Fibroblast of skin of left quadriceps (primary cell): ENCODE measurements around the gene RAB11B.
"Not testable (repeated sequence)": the region's sequence is repeated elsewhere in the genome, so short reads cannot be mapped to it uniquely, and the experiment has no call there.

Experiments
- DNase-seq, 2 experiments: peaks; one replicate each; pipeline ENCODE4 v3.0.0-alpha.2; 2013; ENCODE audit warnings: low read depth in 2 of 2

RAB11B gene

DNA sequence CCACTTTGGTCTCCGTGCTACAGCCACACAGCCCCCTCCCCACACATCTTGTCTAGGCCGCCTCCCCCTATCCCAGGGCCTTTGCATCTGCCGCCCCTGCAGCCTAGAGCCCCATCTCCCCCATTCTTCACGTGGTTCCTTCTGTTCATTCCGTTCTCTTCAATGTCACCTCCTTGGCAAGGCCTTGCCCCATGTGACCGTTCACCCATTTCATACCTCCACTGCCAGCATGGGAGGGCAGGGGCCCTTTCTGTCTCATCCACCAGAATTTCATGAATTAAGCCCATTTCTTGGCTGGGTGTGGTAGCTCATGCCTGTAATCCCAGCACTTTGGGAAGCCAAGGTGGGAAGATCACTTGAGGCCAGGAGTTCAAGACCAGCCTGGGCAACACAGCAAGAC lies 38.9 kb downstream of the RAB11B start:
- DNase-seq = no peak

DNA sequence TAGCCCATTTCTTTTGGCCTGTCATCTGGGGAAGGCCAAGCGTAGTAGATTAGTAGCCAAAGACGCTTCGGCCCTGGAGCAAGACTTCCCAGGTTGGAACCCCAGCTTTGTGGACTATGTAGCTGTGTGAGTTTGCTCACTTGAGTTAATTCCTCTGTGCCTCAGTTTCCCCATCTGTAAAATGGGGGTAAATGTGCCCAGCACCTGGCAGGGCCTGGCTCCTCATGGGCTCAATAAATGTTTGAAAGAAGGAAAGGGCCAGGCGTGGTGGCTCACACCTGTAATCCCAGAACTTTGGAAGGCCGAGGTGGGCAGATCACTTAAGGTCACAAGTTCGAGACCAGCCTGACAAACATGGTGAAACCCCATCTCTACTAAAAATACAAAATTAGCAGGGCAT lies 39.7 kb downstream of the RAB11B start:
- no peak for DNase-seq

DNA sequence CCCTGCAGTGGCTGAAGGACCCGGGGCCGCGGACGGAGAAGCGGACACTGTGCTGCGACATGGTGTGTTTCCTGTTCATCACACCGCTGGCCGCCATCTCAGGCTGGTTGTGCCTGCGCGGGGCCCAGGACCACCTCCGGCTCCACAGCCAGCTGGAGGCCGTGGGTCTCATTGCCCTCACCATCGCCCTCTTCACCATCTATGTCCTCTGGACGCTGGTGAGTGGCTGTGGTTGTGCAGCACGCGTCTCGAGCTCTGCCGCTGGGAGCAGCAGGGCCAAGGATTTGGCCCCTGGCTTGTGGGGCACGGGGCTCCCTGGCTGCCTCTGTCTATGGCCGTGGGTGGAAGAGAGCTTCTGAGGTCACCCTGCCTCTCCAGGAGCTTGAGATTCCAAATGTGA lies 40.5 kb downstream of the RAB11B start:
- no peak for DNase-seq

DNA sequence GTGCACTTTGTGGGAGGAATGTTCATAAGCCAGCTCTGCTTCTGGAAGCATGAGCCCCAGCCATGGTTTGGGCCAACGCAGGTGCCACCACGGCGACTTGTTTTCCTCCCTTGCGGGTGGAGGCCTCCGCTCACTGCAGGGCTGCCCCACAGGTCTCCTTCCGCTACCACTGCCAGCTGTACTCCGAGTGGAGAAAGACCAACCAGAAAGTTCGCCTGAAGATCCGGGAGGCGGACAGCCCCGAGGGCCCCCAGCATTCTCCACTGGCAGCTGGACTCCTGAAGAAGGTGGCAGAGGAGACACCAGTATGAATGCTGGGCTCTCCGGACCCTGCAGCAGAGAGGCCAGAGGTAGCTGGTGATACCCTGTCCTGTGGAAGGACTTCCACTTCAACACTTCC lies 48.1 kb downstream of the RAB11B start:
- no peak for DNase-seq

DNA sequence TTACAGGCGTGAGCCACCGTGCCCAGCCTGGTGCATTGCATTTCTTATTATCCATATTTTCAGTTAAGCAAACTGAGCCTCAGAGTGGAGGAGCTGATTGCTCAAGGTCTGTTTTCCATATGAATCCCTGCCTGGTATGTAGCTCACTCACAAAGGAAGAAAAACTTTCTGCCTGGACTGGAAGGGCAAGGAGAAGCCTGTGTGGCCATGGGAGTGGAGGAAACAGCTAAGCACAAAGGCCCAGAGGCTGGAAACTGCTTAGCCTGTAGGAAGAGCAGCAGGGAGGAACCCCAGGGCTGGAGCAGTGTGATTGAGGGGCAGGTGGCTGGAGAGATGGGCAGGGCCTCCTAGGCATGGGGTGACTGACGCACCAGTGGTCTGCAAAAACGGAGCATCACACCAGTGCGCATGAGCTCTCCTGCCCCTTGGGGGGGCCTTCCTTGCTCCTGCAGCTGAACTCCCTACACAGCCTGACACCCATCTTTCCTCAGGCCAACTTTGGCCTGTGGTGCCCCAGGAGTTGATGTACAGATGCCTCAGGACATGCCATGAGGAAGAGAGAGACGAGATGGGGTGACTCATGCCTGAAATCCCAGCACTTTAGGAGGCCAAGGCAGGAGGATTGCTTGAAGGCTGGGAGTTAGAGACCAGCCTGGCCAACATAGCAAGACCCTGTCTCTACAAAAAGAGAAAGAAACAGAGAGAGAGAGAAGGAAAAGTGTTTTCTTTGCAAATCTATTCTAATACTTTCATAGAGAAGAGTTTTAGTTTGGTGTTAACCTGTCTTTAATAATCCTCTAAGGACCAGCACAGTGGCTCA lies 51.8 kb downstream of the RAB11B start:
- DNase-seq = no peak

DNA sequence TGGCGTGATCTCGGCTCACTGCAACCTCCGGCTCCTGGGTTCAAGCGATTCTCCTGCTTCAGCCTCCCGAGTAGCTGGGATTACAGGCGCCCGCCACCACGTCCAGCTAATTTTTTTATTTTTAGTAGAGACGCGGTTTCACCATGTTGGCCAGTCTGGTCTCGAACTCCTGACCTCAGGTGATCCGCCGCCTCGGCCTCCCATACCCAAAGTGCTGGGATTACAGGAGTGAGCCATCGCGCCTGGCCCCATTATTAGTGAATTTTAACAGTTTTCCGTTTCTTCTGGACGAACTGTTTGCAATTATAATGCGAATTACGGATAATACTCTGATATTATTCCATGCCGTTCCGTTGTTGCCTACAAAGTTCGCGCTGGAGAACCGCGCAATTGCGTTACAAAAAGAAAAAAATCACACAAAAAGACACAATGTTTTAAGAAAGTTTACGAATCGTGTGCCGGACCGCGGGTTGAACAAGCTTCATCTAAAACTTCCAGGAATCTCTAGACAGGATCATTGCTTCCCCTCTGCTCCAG lies 54.0 kb downstream of the RAB11B start:
- not testable (repeated sequence) for DNase-seq

DNA sequence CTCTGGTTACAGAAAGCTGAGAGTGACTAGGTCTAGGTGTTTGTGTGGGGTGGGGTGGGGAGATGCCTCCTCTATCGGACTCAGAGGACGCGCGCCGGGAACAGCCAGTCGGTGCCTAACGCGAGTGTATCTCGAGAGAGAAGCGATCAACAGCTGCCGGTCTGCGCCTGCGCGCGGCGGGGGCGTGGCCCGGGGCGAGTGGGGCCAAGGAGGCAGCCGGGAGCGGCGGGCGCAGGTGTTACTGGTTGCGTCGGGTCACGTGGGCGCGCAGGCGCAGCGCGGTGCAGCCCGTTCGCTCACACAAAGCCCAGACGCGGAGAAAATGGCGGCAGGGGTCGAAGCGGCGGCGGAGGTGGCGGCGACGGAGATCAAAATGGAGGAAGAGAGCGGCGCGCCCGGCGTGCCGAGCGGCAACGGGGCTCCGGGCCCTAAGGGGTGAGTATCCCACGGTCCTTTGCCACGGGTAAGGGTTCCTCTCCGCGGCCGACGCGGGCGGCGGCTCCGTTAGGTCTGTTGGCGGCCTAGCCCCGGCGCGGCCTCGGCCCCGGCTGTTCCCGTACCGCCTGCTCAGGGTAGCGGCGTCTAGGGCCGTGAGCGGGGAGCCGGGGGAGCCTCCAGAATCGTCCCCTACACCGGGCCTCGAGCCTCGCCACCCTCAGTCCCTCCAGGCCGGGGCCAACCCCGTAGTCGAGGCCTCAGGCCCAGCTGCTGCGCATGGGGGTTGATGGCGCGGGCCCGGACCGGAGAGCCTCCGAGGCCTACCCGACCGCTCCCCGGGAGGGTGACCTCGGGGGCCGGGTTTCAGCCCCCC lies 54.7 kb downstream of the RAB11B start, which contains the start of gene HNRNPM:
TSS of gene HNRNPM (plus strand) at position 299 of the 811 bp plus-strand sequence. CDS start at position 323, 24 bp downstream.
- peak; percentile 94 to 95 for DNase-seq

DNA sequence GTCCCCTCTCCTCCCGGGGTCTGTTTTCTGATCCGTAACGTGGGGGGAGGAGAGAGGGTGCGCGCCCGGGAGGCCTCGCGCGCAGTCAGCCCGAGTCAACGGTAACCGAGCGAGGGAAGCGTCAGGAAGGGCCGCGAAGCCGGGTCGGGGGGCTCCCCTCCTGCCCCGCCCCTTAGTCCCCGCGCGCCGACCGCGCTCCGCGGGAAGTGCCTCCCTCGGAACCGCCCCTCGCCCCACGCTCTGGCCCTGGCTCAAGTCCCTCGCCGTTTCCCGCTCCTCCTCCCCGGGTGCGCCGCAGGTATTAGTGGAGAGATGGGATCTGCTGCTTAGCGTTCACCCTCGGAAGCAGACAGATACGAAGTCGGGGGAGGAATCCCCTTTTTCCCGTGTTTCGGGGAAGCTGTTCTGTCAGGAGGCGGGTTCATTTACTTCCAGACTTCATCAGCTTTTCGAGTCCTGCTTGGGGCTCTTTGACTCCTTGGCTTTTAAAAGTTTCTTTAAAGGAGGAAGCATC lies 55.4 kb downstream of the RAB11B start:
- no peak for DNase-seq

DNA sequence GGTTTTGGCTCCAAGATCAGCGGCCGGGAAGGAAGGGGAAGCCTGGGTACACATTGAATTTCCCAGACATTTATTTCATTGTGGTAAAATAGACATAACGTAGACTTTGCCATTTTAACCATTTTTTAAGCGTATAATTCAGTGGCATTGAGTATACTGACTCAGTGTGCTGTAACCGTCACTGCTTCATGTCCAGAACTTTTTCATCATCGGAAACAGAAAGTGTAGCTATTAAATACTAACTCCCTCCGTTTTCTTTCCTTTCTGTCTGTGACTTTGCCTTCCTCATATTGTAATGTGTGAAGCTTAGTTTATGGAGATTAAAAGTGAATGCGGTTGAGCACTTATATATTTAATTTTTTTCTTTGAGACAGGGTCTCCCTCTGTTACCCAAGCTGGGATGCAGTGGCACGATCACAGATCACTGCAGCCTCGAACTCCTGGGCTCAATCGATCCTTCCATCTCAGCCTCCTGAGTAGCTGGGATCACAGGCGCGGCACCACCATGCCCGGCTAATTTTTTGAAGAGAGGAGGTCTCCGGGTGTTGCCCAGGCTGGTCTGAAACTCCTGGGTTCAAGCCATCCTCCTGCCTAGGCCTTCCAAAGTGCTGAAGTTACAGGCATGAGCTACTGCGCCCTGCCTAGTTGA lies 56.0 kb downstream of the RAB11B start:
- no peak for DNase-seq

DNA sequence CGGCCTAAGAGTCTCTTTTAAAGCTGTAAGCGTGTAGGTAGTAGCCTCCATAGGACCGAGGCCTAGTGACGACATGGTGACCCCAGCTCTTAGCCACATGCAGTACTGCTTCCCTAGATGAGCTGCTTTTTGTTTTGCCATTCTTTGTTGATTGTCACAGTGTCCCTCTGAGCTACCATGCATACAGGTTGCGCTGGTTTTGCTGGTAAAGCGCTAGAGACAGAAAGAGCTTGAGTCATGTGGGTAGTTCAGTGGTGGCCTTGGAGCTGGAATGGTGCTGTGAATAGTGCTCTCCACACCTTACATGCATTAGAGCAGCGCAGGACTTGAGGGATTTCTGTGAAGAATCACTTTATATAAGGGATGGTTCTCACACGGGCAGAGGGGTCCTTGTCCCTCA lies 59.7 kb downstream of the RAB11B start:
- DNase-seq = no peak

DNA sequence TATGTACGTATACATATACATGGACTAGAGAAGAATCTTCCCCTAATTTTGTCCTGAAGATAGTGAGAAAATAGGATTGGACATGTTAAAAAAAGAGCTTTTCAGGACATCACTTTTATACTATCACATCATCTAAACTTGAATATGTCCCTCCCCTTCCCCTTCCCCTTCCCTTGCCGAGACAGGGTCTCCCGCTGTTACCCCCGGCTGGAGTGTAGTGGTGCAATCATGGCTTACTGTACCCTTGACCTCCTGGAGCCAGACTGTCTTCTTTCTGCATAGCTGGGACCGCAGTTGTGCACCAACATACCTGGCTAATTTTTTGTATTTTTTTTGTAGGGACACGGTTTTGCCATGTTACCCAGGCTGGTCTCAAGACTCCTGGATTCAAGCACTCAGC lies 61.2 kb downstream of the RAB11B start:
- no peak for DNase-seq

DNA sequence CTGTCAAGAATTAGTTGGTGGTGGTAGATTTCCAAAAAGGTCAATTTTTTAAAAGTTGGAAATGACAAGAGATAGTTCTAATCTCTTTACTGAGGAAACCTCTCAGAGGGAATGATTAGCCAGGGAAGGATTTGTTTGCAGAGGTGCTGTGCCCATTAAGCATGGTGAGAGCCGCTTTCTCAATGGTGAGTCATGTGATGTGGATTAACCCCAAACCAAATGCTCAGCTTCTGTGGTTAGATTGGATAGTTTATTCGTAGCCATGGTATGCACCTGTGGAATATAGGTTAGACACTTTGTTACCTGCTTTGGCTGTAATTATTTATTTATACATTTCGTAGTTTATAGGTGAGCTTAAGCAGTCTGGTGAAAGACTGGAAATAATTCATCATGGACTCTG lies 61.7 kb downstream of the RAB11B start:
- DNase-seq = no peak

DNA sequence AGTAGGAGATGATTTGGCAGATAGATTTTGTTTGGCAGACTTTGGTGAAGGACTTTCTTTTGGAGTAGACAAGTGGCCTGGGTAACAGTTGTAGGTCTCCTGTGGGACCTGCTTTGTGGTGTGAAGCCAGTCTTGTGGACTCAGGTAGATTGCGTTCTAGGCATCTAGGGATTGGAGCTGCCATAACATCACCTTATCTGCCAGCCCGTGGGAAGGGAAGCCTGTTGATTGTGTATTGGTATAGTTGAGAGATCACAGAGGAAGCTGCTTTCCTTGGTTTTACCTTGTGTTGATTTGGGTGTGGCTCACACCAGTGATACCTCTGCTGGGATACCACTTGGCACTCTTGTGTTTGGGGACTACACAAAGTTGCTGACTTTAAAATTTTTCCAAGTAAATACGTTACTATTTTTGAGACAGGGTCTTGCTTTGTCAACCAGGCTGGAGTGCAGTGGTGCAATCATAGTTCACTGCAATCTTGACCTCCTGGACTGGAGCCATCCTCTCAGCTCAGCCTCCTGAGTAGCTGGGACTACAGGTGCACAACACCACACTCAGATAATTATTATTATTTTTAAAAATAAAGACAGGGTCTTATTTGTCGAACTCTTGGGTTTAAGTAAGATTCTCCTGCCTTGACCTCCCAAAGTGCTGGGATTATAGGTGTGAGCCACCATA lies 62.4 kb downstream of the RAB11B start:
- no peak for DNase-seq

DNA sequence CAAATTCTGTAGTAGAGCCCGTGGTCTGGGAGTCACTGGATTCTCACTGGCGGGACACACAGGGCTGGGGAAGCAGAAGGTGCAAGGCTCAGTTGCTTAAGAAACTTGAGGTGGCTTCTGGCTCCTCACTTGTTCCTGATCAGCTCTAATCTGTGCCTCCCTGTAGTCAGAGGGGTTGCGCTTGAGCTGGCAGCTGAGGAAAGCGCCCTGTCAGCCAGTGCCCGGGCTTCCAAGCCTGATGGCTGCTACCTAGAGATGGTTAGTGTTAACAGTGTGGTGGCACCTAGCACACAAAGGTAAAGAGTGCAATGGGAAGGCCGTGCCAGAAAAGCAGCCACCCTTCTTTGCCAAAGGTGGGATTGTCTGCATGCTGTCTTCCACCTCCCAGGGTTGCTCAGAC lies 63.5 kb downstream of the RAB11B start:
- no peak for DNase-seq
